ENCODE results near the gene SORL1-AS1.

- TF ChIP-seq TAF1 (IDR thresholded peaks at IDR 0.05; ENCODE audit: borderline replicate concordance, low read depth, low read length) (no peak), POLR2A (IDR thresholded peaks at IDR 0.05; ENCODE audit: low read depth, low read length) (no peak), POLR2AphosphoS5 (IDR thresholded peaks at IDR 0.05; ENCODE audit: low read depth, low read length) (no peak)
Measured at GRCh38 chr11:121435132-121435531, 17.6 kb downstream of the SORL1-AS1 start.

All from GM12892 (cell line).